Body of pancreas (tissue), 4 donors: ENCODE data around the gene EXOC7.

Experiments
- CTCF ChIP-seq, 7 experiments: fragments of 450-650 bp in 4 of 7; fragments of 200-600 bp in 3 of 7; sonication (generic) in 3 of 7; IDR thresholded peaks; one replicate each; pipeline ENCODE4 v1.5.1; 2016 to 2019; ENCODE audit warnings: antibody characterized with exemption in 7 of 7
- POLR2A ChIP-seq, 3 donors: fragments of 450-650 bp; IDR thresholded peaks; one replicate each; pipeline ENCODE4 v1.6.1; 2016; ENCODE audit warnings: antibody characterized with exemption in 3 of 3, mild to moderate bottlenecking in 2 of 3

- TF ChIP-seq CTCF (IDR thresholded peaks at IDR 0.05), result no peak
- no peak for TF ChIP-seq POLR2A (IDR thresholded peaks at IDR 0.05)
Observed at GRCh38 chr17:76076765-76077583, 26.6 kb downstream of the EXOC7 start.
